K562 (cell line): ENCODE measurements around the gene CYLD. TPM values are rescaled to one million over a fixed set of nuclear protein-coding genes. Genes with fewer than 3 reads are reported as not detected.

Experiments
- ATAC-seq: fragments of 200-7000 bp; cut with Tn5 transposase; 3 replicates; pipeline ENCODE4 v1.9.1; 2020; ENCODE audit warnings: moderate library complexity
- BruUV-seq: library from RNA; stranded (reverse); fragments of 400-500 nt; replicated peaks from 2 replicates; lab custom pipeline; 2021; lab: Mats Ljungman, UMichigan
- CTCF ChIA-PET: fragments of 300-600 bp; formaldehyde crosslinking; extraction: SDS; loops from one replicate; lab custom pipeline; 2021; ENCODE audit warnings: low intra/inter-chr PET ratio; lab: Yijun Ruan, JAX
- POLR2A ChIA-PET: fragments of 300-600, 350-650 bp; sonication (Branson Sonifier 250); formaldehyde crosslinking; extraction: SDS; loops from one replicate; lab custom pipeline; 2021; ENCODE audit warnings: antibody characterized with exemption, inconsistent platforms; lab: Yijun Ruan, JAX
- DNase-seq, 4 experiments: peaks; one replicate each; pipeline versions ENCODE4 v3.0.0 to v3.0.0-alpha.2; 2011 to 2018; ENCODE audit warnings: low spot score in 3 of 4, mixed read lengths in 3 of 4; ENCODE audit errors: extremely low read depth in 1 of 4
- FAIRE-seq: peaks from 2 replicates; lab custom pipeline; 2011; peaks lifted over from hg19 to GRCh38; lab: Jason Lieb, UNC
- H2AFZ ChIP-seq: 2 replicates; pipeline ENCODE4 v1.6.0; 2011; ENCODE audit warnings: low read depth, low read length, control low read depth, inconsistent platforms
- H3K27ac ChIP-seq: fragments of 200-600 bp; 3 replicates; pipeline ENCODE4 v1.8.0; 2011; ENCODE audit warnings: low read depth, mild to moderate bottlenecking, control low read depth, inconsistent platforms, low read length, moderate library complexity, mixed read lengths; ENCODE audit errors: extremely low read depth
- H3K27me3 ChIP-seq, 2 experiments: fragments of 300-600 bp in 1 of 2; 2 replicates in 1 of 2; 3 replicates in 1 of 2; pipeline versions ENCODE4 v1.6.0 to v1.8.0; 2011; ENCODE audit warnings: inconsistent platforms in 2 of 2, low read length in 2 of 2, mild to moderate bottlenecking in 1 of 2, mixed read lengths in 1 of 2, moderate library complexity in 1 of 2; ENCODE audit not compliant: control insufficient read depth in 2 of 2, insufficient read depth in 2 of 2
- H3K36me3 ChIP-seq: fragments of 300-600 bp; 3 replicates; pipeline ENCODE4 v1.8.0; 2011; ENCODE audit warnings: mild to moderate bottlenecking, low read length, inconsistent platforms; ENCODE audit not compliant: control insufficient read depth, insufficient read depth
- H3K4me1 ChIP-seq, 2 experiments: fragments of 200-600 bp in 1 of 2; replicated peaks in 1 of 2; 2 replicates in 1 of 2; 3 replicates in 1 of 2; pipeline versions ENCODE4 v1.5.1 to v1.8.0; 2011; ENCODE audit warnings: inconsistent platforms in 2 of 2, low read length in 2 of 2, mild to moderate bottlenecking in 1 of 2, mixed read lengths in 1 of 2, moderate library complexity in 1 of 2; ENCODE audit not compliant: control insufficient read depth in 2 of 2, insufficient read depth in 2 of 2
- H3K4me2 ChIP-seq: 2 replicates; pipeline ENCODE4 v1.6.1; 2011; ENCODE audit warnings: low read length, control low read depth, inconsistent platforms, mixed read lengths; ENCODE audit not compliant: insufficient read depth
- H3K4me3 ChIP-seq: fragments of 200-600 bp; sonication (generic), shearing (Covaris generic); 2 replicates; pipeline ENCODE4 v1.5.1; 2016; ENCODE audit warnings: control low read depth, inconsistent platforms
- H3K79me2 ChIP-seq: fragments of 200-600 bp; 3 replicates; pipeline ENCODE4 v1.8.0; 2011; ENCODE audit warnings: low read length, inconsistent platforms; ENCODE audit not compliant: control insufficient read depth, insufficient read depth
- H3K9ac ChIP-seq, 2 experiments: 2 replicates each; pipeline versions ENCODE4 v1.6.0 to v1.6.1; 2011; ENCODE audit warnings: low read depth in 2 of 2, low read length in 2 of 2, control low read depth in 1 of 2, inconsistent platforms in 1 of 2, mild to moderate bottlenecking in 1 of 2, mixed read lengths in 1 of 2; ENCODE audit not compliant: insufficient read depth in 1 of 2
- H3K9me1 ChIP-seq: one replicate; pipeline ENCODE4 v1.6.0; 2011; ENCODE audit warnings: inconsistent platforms, mild to moderate bottlenecking, low read length, moderate library complexity; ENCODE audit not compliant: control insufficient read depth, insufficient read depth
- H3K9me3 ChIP-seq: replicated peaks from 2 replicates; pipeline ENCODE4 v1.5.1; 2011; ENCODE audit warnings: low read depth, low read length, inconsistent platforms; ENCODE audit not compliant: control insufficient read depth, insufficient read depth
- H4K20me1 ChIP-seq: replicated peaks from 2 replicates; pipeline ENCODE4 v1.6.1; 2011; ENCODE audit warnings: low read length, inconsistent platforms, mixed read lengths; ENCODE audit not compliant: control insufficient read depth, insufficient read depth
- BRD9 ChIP-seq: fragments of 450-650 bp; IDR thresholded peaks from 2 replicates; pipeline ENCODE4 v1.6.1; 2018; ENCODE audit warnings: low read depth; ENCODE audit not compliant: partially characterized antibody
- CREB3L1 ChIP-seq: fragments of 450-650 bp; IDR thresholded peaks from 2 replicates; pipeline ENCODE4 v1.6.1; 2014; ENCODE audit warnings: low read depth, mild to moderate bottlenecking, moderate library complexity, borderline replicate concordance
- DIDO1 ChIP-seq: fragments of 450-650 bp; IDR thresholded peaks from 2 replicates; pipeline ENCODE4 v1.6.1; 2016; ENCODE audit warnings: low read depth, missing biosample characterization, missing genetic modification characterization
- ESRRA ChIP-seq: fragments of 450-650 bp; IDR thresholded peaks from 2 replicates; pipeline ENCODE4 v1.6.1; 2014; ENCODE audit warnings: low read depth, mild to moderate bottlenecking, moderate library complexity, borderline replicate concordance
- FOXJ2 ChIP-seq: fragments of 200-800 bp; sonication (Bioruptor generic); IDR thresholded peaks from 2 replicates; pipeline ENCODE4 v1.6.1; 2016; ENCODE audit warnings: missing genetic modification characterization, missing compliant biosample characterization
- KHSRP ChIP-seq: fragments of 450-650 bp; IDR thresholded peaks from 2 replicates; pipeline ENCODE4 v1.6.1; 2017
- KLF1 ChIP-seq: fragments of 450-650 bp; IDR thresholded peaks from 2 replicates; pipeline ENCODE4 v1.6.1; 2016; ENCODE audit warnings: missing genetic modification characterization, missing compliant biosample characterization
- NFXL1 ChIP-seq: fragments of 450-650 bp; formaldehyde crosslinking; IDR thresholded peaks from 2 replicates; pipeline ENCODE4 v1.4.0; 2021; ENCODE audit warnings: mild to moderate bottlenecking
- NR1H2 ChIP-seq: sonication (generic); formaldehyde crosslinking; IDR thresholded peaks from 2 replicates; pipeline ENCODE4 v1.4.0; 2020; ENCODE audit warnings: mild to moderate bottlenecking, missing genetic modification reagents
- PHB ChIP-seq: fragments of 250-450 bp; sonication (Bioruptor Pico); IDR thresholded peaks from 2 replicates; pipeline ENCODE4 v1.5.0; 2021
- RB1 ChIP-seq: fragments of 450-650 bp; IDR thresholded peaks from 2 replicates; pipeline ENCODE4 v1.6.1; 2017; ENCODE audit warnings: low read depth, mild to moderate bottlenecking
- SMARCC2 ChIP-seq: fragments of 450-650 bp; IDR thresholded peaks from 2 replicates; pipeline ENCODE4 v1.6.1; 2017; ENCODE audit warnings: antibody characterized with exemption, moderate library complexity, mild to moderate bottlenecking, low read depth
- TEAD2 ChIP-seq: fragments of 450-650 bp; IDR thresholded peaks from 2 replicates; pipeline ENCODE4 v1.6.1; 2016; ENCODE audit warnings: missing genetic modification characterization, control low read depth, missing compliant biosample characterization
- ZBED1 ChIP-seq: IDR thresholded peaks from 2 replicates; pipeline ENCODE4 v1.6.1; 2014
- ZKSCAN3 ChIP-seq: fragments of 250-450 bp; sonication (Bioruptor Pico); IDR thresholded peaks from 2 replicates; pipeline ENCODE4 v1.4.0; 2020
- ZNF274 ChIP-seq: IDR thresholded peaks from 2 replicates; pipeline ENCODE4 v1.6.1; 2011; ENCODE audit warnings: low read depth, mild to moderate bottlenecking, low read length, moderate library complexity, borderline replicate concordance
- ZNF518B ChIP-seq: fragments of 250-450 bp; sonication (Bioruptor Pico); IDR thresholded peaks from 2 replicates; pipeline ENCODE4 v1.5.0; 2021; ENCODE audit warnings: mild to moderate bottlenecking, moderate library complexity
- WGBS: fragments of 100-300 bp; shearing (Covaris generic); methylation state at CpG from one replicate; pipeline ENCODE4 v1.1.6; 2016; ENCODE audit warnings: low coverage, mixed read lengths; ENCODE audit not compliant: insufficient coverage; ENCODE audit errors: missing lambda C conversion rate; 5-methylcytosine and 5-hydroxymethylcytosine counted together
- in situ Hi-C: fragments of 300-500 bp; cut with MboI; formaldehyde crosslinking; loops from 4 replicates; pipeline ENCODE4 v1.15.0; 2018; ENCODE audit warnings: inconsistent platforms, mixed read lengths
- intact Hi-C: fragments of 100-400 bp; cut with micrococcal nuclease; formaldehyde crosslinking; loops from 2 replicates; pipeline ENCODE4 v1.14.2; 2022
- polyA plus RNA-seq, 8 experiments: library from polyadenylated mRNA; depleted of rRNA in 4 of 8; stranded (reverse) in 5 of 8; unstranded in 3 of 8; fragments of >200 nt; fragmentation: Nextera tagmentation in 2 of 8; fragmentation: Illumina TruSeq in 1 of 8; extraction: Ambion mirVana in 2 of 8; extraction: Trizol in 1 of 8; gene quantifications; 2 replicates each; pipeline versions ENCODE4 v1.2.1 to v1.2.3, GENCODE V29; 2011 to 2014; ENCODE audit warnings: inconsistent platforms in 1 of 8, missing spikeins in 1 of 8
- total RNA-seq, 7 experiments: library from RNA; depleted of rRNA in 6 of 7; stranded (reverse); fragments of >200 nt in 6 of 7; fragmentation: Illumina TruSeq in 2 of 7; extraction: Trizol in 2 of 7; gene quantifications; 2 replicates each; pipeline versions ENCODE4 v1.2.1 to v1.2.3, GENCODE V29; 2011 to 2021; ENCODE audit warnings: low replicate concordance in 1 of 7

The CYLD gene
- total and polyA plus RNA-seq, 9 of the 15 experiments (the other 6 are each of a cell fraction or from before 2014, with no cell fraction given): 3.4 to 7.4 (median 5.3) TPM

GRCh38 chr16:50731989-50732832, 9.7 kb upstream of the CYLD start (continued):
- no peak for TF ChIP-seq ZNF518B
- TF ChIP-seq KHSRP: no peak
- TF ChIP-seq ESRRA: no peak

- ChIA-PET CTCF (no interaction called here), POLR2A (interaction anchor here (0.7 kb wide), 1 partner anchor 45 kb away, joined by 3 read pairs; no protein-coding TSS in a partner anchor)
- Histone ChIP-seq H3K27me3 (peaks cover 12 to 25% of the 10 kb centered on the region in 2 experiments; a peak in 3 of 5 replicates), H2AFZ (no peak overlapping the region), H3K27ac (no peak overlapping the region), H3K4me1 (no peaks in the 10 kb centered on the region), H4K20me1 (no peaks in the 10 kb centered on the region; the same call in 1 of the 2 replicates), H3K4me3 (no peak overlapping the region), H3K4me2 (no peak overlapping the region), H3K9me1 (no peaks in the 10 kb centered on the region), H3K9me3 (no peaks in the 10 kb centered on the region), H3K36me3 (no peaks in the 10 kb centered on the region), H3K79me2 (no peaks in the 10 kb centered on the region), H3K9ac (no peak overlapping the region)
- BruUV-seq: no TSS peak
- ATAC-seq (no peak), DNase-seq (no peak), FAIRE-seq (no peak)
- intact Hi-C loops: no loop called here
- in situ Hi-C loops: no loop called here
- 0% methylated on average over 7 of the region's 7 CpGs for WGBS
- TF ChIP-seq NFXL1 (CRISPR knock-in tag) (no peak), FOXJ2 (tag) (no peak), ZNF274 (no peak), CREB3L1 (no peak), RB1 (no peak), BRD9 (no peak), PHB (no peak), ZBED1 (no peak), NR1H2 (CRISPR knock-in tag) (no peak), SMARCC2 (no peak), ZKSCAN3 (CRISPR knock-in tag) (no peak), KLF1 (tag) (no peak), TEAD2 (tag) (no peak), DIDO1 (tag) (no peak)
Measured at GRCh38 chr16:50733468-50733867, 8.4 kb upstream of the CYLD start.
